ENCODE data around the gene DNAJB14. TPM values are rescaled to one million over a fixed set of nuclear protein-coding genes. Genes with fewer than 3 reads are reported as not detected.

The DNAJB14 gene
- total RNA-seq, 1 donor from 2014 or later = 35.9 TPM

DNA sequence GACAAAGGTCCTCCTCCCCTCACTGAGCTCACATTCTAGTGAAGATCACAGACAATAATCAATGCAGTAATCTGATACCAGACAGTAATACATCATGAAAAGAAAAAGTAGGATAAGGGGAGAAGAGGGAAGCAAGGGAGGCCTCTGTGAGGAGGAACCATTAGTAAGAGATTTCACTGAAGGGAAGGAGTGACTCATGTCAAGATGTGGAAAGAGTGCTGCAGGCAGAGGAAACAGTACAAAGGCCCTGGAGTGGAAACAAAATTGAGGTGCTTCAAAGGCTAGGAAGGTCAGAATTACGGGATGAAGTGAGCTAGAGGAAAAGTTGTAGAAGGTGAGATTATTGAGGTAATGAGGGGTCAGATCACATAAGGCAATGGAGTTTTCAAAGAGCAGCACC lies 90.3 kb downstream of the DNAJB14 start:
- Mint-ChIP-seq H3K27me3 (ENCODE audit: unreplicated experiment) (peaks cover 2% of the 10 kb centered on the region), H3K9me3 (ENCODE audit: unreplicated experiment) (no peaks in the 10 kb centered on the region), H3K4me1 (ENCODE audit: low read depth, unreplicated experiment) (no peaks in the 10 kb centered on the region), H3K36me3 (ENCODE audit: unreplicated experiment) (no peaks in the 10 kb centered on the region), H3K27ac (ENCODE audit: unreplicated experiment) (no peak overlapping the region), H3K4me3 (ENCODE audit: unreplicated experiment) (no peak overlapping the region)
- DNase-seq = no peak
- TF ChIP-seq, protein P1, sequence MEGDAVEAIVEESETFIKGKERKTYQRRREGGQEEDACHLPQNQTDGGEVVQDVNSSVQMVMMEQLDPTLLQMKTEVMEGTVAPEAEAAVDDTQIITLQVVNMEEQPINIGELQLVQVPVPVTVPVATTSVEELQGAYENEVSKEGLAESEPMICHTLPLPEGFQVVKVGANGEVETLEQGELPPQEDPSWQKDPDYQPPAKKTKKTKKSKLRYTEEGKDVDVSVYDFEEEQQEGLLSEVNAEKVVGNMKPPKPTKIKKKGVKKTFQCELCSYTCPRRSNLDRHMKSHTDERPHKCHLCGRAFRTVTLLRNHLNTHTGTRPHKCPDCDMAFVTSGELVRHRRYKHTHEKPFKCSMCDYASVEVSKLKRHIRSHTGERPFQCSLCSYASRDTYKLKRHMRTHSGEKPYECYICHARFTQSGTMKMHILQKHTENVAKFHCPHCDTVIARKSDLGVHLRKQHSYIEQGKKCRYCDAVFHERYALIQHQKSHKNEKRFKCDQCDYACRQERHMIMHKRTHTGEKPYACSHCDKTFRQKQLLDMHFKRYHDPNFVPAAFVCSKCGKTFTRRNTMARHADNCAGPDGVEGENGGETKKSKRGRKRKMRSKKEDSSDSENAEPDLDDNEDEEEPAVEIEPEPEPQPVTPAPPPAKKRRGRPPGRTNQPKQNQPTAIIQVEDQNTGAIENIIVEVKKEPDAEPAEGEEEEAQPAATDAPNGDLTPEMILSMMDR (IDR thresholded peaks at IDR 0.05; ENCODE audit: partially characterized antibody, unreplicated experiment) = no peak

DNA sequence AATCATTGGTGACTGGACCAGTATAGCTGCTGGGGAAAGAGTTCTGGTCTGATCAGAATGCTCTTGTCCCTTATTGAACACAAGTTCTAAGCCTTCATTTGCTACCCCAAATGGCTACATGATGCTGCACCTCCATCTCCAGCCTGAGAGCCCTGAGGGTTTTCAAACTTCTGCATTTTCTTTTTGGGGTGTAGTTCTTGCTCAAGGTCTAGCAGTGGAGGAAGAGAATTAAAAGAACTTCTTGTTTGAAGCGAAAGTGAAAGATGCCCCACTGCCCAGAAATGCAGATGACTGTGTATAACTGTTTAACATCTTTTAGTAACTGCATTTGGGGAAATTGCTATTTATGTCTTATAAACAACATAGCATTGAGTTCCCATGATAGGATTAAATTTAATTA lies 90.7 kb downstream of the DNAJB14 start:
- H3K4me1 Mint-ChIP-seq (ENCODE audit: low read depth, unreplicated experiment) = no peaks in the 10 kb centered on the region
- H3K27me3 Mint-ChIP-seq (ENCODE audit: unreplicated experiment) = peaks cover 2% of the 10 kb centered on the region
- H3K36me3 Mint-ChIP-seq (ENCODE audit: unreplicated experiment) = no peaks in the 10 kb centered on the region
- TF ChIP-seq, protein P1 (IDR thresholded peaks at IDR 0.05; ENCODE audit: partially characterized antibody, unreplicated experiment) = no peak
- H3K9me3 Mint-ChIP-seq (ENCODE audit: unreplicated experiment) = no peaks in the 10 kb centered on the region
- DNase-seq = no peak
- H3K4me3 Mint-ChIP-seq (ENCODE audit: unreplicated experiment) = no peak overlapping the region
- no peak overlapping the region for H3K27ac Mint-ChIP-seq (ENCODE audit: unreplicated experiment)

DNA sequence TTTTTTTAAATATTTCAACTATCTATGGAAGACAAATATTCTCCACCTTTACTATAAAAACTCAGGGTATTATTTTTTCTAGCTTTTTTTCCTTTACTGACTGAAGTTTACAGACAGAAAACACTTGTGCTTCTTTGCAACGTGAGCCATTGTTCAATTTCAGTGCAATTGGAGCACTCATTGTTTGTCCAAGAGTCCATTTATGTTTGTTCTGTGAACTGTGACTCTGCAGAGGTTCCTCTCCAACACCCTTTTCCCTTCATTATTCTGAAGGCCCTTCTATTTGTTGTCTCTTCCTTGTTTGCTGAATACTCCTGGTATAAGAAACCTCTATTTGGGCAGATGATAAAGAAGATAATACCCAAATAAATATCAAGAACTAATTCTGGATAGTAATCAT lies 92.4 kb downstream of the DNAJB14 start:
- no peak overlapping the region for H3K4me3 Mint-ChIP-seq (ENCODE audit: unreplicated experiment)
- TF ChIP-seq, protein P1 (IDR thresholded peaks at IDR 0.05; ENCODE audit: partially characterized antibody, unreplicated experiment) = no peak
- no peaks in the 10 kb centered on the region for H3K36me3 Mint-ChIP-seq (ENCODE audit: unreplicated experiment)
- no peaks in the 10 kb centered on the region for H3K4me1 Mint-ChIP-seq (ENCODE audit: low read depth, unreplicated experiment)
- no peak for DNase-seq
- peaks cover 2% of the 10 kb centered on the region for H3K27me3 Mint-ChIP-seq (ENCODE audit: unreplicated experiment)
- no peak overlapping the region for H3K27ac Mint-ChIP-seq (ENCODE audit: unreplicated experiment)
- H3K9me3 Mint-ChIP-seq (ENCODE audit: unreplicated experiment) = no peaks in the 10 kb centered on the region

DNA sequence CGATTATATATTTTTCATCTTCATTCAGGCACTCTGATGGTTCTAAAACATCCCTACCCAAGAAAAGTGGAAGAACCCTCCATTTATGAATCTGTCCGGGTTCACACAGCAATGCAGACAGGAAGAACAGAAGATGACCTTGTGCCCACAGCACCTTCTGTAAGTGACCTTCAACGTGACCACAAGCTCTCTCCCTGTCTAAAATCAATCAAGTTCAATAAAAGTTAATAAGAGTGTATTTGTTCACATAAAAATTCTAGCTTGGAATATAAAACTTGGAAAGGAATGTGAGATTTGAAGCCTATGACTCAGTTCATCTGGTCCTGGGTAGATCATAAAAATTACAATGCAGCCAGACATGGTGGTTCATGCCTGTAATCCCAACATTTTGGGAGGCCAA lies 93.2 kb downstream of the DNAJB14 start:
- no peak overlapping the region for H3K4me3 Mint-ChIP-seq (ENCODE audit: unreplicated experiment)
- H3K4me1 Mint-ChIP-seq (ENCODE audit: low read depth, unreplicated experiment) = no peaks in the 10 kb centered on the region
- no peak overlapping the region for H3K27ac Mint-ChIP-seq (ENCODE audit: unreplicated experiment)
- TF ChIP-seq, protein P1 (IDR thresholded peaks at IDR 0.05; ENCODE audit: partially characterized antibody, unreplicated experiment) = no peak
- peaks cover 2% of the 10 kb centered on the region for H3K27me3 Mint-ChIP-seq (ENCODE audit: unreplicated experiment)
- no peaks in the 10 kb centered on the region for H3K9me3 Mint-ChIP-seq (ENCODE audit: unreplicated experiment)
- H3K36me3 Mint-ChIP-seq (ENCODE audit: unreplicated experiment) = no peaks in the 10 kb centered on the region
- no peak for DNase-seq

DNA sequence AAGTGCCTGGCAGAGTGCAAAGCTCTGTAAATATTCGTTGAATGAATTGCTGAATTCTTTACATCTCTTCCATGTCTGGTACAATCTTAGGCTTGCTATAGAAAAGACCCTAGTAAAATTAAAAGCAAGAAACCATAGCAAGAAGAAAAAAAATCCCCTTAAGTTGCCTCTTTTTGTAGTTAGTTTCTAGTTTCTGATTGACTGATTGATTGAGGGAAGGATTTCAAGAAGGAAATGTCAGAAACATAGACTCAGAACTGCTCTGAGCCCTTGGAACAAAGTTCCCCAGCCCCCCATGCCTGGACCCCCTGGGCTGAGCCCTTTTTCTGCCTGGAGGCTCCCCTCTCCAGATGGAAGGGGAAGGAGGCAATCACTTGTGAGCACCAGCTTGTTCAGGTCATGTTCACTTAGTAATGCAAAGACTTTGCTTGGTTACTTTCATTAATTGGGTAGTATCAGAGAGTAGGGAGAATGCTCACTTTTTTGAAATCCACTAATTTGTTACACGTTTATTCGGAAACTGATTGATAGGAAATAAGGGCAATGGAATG lies 94.1 kb downstream of the DNAJB14 start:
- Mint-ChIP-seq H3K4me3 (ENCODE audit: unreplicated experiment) (no peak overlapping the region), H3K36me3 (ENCODE audit: unreplicated experiment) (no peaks in the 10 kb centered on the region), H3K27me3 (ENCODE audit: unreplicated experiment) (peaks cover 2% of the 10 kb centered on the region), H3K4me1 (ENCODE audit: low read depth, unreplicated experiment) (no peaks in the 10 kb centered on the region), H3K9me3 (ENCODE audit: unreplicated experiment) (no peaks in the 10 kb centered on the region), H3K27ac (ENCODE audit: unreplicated experiment) (no peak overlapping the region)
- no peak for DNase-seq
- TF ChIP-seq, protein P1 (IDR thresholded peaks at IDR 0.05; ENCODE audit: partially characterized antibody, unreplicated experiment) = no peak
